ENCODE results near the gene SLC22A5. TPM values are rescaled to one million over a fixed set of nuclear protein-coding genes. Genes with fewer than 3 reads are reported as not detected.

The SLC22A5 gene
- total and polyA plus RNA-seq, 2 donors from 2014 or later: 28.3 to 36.3 TPM

DNA sequence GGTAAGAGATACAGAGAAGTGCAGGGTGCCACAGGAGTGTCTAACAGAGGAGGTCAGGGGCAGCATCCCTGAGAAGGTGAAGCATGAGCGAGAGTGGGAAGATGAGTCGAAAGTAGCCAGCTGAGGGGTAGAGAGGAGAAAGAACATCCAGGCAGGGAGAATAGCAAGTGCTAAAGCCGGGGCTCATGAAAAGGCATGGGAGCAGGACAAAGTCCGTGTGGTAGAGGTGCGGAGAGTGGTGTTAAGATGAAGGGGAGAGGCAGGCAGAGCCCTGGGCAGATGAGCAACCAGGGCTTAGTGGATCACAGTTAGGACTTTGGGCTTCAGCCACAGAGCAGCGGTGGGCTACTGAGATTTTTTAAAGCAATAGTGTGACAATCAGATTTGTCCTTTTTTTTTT, 10.5 kb downstream of the SLC22A5 start:
- Histone ChIP-seq H3K4me1 (ENCODE audit: control insufficient read depth in 2 of 3, insufficient read depth in 2 of 3, low read depth in 1 of 3, low read length in 3 of 3) (peaks cover 0 to 8% (median 3%) of the 10 kb centered on the region in 3 donors), H3K9me3 (ENCODE audit: control insufficient read depth in 2 of 3, insufficient read depth in 1 of 3, low read length in 3 of 3) (no peaks in the 10 kb centered on the region), H3K9ac (ENCODE audit: low read length in 3 of 3) (no peak overlapping the region), H3K36me3 (ENCODE audit: control insufficient read depth in 2 of 3, insufficient read depth in 3 of 3, low read length in 3 of 3) (peaks cover 0 to 25% (median 20%) of the 10 kb centered on the region in 3 donors), H3K27me3 (ENCODE audit: control insufficient read depth, insufficient read depth, low read length) (no peaks in the 10 kb centered on the region), H3K27ac (ENCODE audit: low read depth in 2 of 2, low read length in 2 of 2) (no peak overlapping the region), H3K4me3 (ENCODE audit: low read length in 3 of 3) (no peak overlapping the region)
- TF ChIP-seq, protein P1, sequence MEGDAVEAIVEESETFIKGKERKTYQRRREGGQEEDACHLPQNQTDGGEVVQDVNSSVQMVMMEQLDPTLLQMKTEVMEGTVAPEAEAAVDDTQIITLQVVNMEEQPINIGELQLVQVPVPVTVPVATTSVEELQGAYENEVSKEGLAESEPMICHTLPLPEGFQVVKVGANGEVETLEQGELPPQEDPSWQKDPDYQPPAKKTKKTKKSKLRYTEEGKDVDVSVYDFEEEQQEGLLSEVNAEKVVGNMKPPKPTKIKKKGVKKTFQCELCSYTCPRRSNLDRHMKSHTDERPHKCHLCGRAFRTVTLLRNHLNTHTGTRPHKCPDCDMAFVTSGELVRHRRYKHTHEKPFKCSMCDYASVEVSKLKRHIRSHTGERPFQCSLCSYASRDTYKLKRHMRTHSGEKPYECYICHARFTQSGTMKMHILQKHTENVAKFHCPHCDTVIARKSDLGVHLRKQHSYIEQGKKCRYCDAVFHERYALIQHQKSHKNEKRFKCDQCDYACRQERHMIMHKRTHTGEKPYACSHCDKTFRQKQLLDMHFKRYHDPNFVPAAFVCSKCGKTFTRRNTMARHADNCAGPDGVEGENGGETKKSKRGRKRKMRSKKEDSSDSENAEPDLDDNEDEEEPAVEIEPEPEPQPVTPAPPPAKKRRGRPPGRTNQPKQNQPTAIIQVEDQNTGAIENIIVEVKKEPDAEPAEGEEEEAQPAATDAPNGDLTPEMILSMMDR (IDR thresholded peaks at IDR 0.05; ENCODE audit: borderline replicate concordance, extremely low read depth, insufficient read depth): no peak
- no peak for FAIRE-seq
- peak in 1 of 5 donors; percentile 22 for DNase-seq
- intact Hi-C loops (cut with DNase I): loop anchor here (10.0 kb wide), 1 partner anchor 125 kb away; no protein-coding TSS in a partner anchor

DNA sequence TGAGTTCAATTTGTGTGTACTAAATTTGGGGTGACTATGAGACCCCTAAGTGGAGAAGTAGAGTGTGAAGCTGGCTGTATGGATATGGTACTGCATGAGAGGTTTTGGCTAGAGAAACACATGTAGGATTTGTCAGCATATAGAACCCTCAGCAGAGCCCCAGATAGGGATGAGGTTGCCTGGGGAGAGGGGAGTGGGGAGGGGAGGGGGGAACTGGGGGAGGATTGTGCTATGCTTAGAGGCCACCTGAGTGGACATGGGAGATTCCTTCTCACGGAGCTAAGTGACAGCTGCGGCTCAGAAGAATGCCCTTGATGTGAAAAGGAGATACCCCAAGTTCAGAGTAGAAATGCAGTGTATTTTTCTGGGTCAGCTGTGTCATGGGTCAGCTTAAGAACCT, 11.2 kb downstream of the SLC22A5 start:
- no peak overlapping the region for H3K9ac ChIP-seq (ENCODE audit: low read length in 3 of 3)
- DNase-seq (no peak), FAIRE-seq (no peak)
- intact Hi-C loops (cut with DNase I): loop anchor here (10.0 kb wide), 1 partner anchor 124 kb away; no protein-coding TSS in a partner anchor
- H3K9me3 ChIP-seq (ENCODE audit: control insufficient read depth in 2 of 3, insufficient read depth in 1 of 3, low read length in 3 of 3): no peaks in the 10 kb centered on the region
- H3K4me3 ChIP-seq (ENCODE audit: low read length in 3 of 3): no peak overlapping the region
- H3K4me1 ChIP-seq (ENCODE audit: control insufficient read depth in 2 of 3, insufficient read depth in 2 of 3, low read depth in 1 of 3, low read length in 3 of 3): peaks cover 0 to 11% (median 8%) of the 10 kb centered on the region in 3 donors
- H3K36me3 ChIP-seq (ENCODE audit: control insufficient read depth in 2 of 3, insufficient read depth in 3 of 3, low read length in 3 of 3): peaks cover 0 to 27% (median 20%) of the 10 kb centered on the region in 3 donors
- no peak overlapping the region for H3K27ac ChIP-seq (ENCODE audit: low read depth in 2 of 2, low read length in 2 of 2)
- no peaks in the 10 kb centered on the region for H3K27me3 ChIP-seq (ENCODE audit: control insufficient read depth, insufficient read depth, low read length)
- TF ChIP-seq, protein P1 (IDR thresholded peaks at IDR 0.05; ENCODE audit: borderline replicate concordance, extremely low read depth, insufficient read depth): no peak

DNA sequence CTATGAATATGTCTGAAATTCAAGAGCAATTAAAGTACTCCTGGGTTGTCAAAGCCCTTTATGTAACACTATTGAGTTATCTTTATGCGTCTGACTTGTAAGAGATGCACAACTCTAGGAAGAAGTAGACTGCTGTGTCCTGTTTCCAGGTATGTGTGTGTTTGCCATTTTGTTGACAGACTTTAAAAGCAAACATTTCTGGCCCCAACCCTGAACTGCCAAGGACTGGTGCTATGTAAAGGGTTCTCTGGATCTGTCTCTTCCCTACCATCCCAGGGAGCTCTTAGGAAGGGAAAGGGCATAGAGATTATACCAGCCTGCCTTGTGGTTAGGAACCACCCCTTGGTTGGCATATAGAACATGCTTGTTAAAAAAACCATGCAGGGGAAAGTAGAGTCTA, 12.1 kb downstream of the SLC22A5 start:
- H3K27ac ChIP-seq (ENCODE audit: low read depth in 2 of 2, low read length in 2 of 2): no peak overlapping the region
- DNase-seq (no peak), FAIRE-seq (no peak)
- intact Hi-C loops (cut with DNase I): loop anchor here (10.0 kb wide), 1 partner anchor 123 kb away; no protein-coding TSS in a partner anchor
- H3K4me3 ChIP-seq (ENCODE audit: low read length in 3 of 3): no peak overlapping the region
- peaks cover 0 to 29% (median 20%) of the 10 kb centered on the region in 3 donors for H3K36me3 ChIP-seq (ENCODE audit: control insufficient read depth in 2 of 3, insufficient read depth in 3 of 3, low read length in 3 of 3)
- TF ChIP-seq, protein P1 (IDR thresholded peaks at IDR 0.05; ENCODE audit: borderline replicate concordance, extremely low read depth, insufficient read depth): no peak
- H3K9me3 ChIP-seq (ENCODE audit: control insufficient read depth in 2 of 3, insufficient read depth in 1 of 3, low read length in 3 of 3): no peaks in the 10 kb centered on the region
- H3K4me1 ChIP-seq (ENCODE audit: control insufficient read depth in 2 of 3, insufficient read depth in 2 of 3, low read depth in 1 of 3, low read length in 3 of 3): peaks cover under 1 to 18% (median 12%) of the 10 kb centered on the region in 3 donors
- H3K27me3 ChIP-seq (ENCODE audit: control insufficient read depth, insufficient read depth, low read length): no peaks in the 10 kb centered on the region
- no peak overlapping the region for H3K9ac ChIP-seq (ENCODE audit: low read length in 3 of 3)

All from kidney (tissue), 14 donors.